ENCODE measurements around the gene ZNF358.

- TF ChIP-seq CTCF (conservative IDR thresholded peaks at IDR 0.05 in 1 of 2, IDR thresholded peaks at IDR 0.05 in 1 of 2; ENCODE audit: low read depth in 1 of 2, low read length in 2 of 2) (no peak), EZH2 (IDR thresholded peaks at IDR 0.05; ENCODE audit: low read length, missing control alignments) (no peak)
Observed at GRCh38 chr19:7562646-7563393, 46.9 kb downstream of the ZNF358 start.

Data from fibroblast of lung (primary cell).